Activated T-cell treated with anti-CD3 and anti-CD28 coated beads, Interleukin-2, amount 50 U/mL, for 72 hours (primary cell): ENCODE results near the gene ROR1. TPM values are rescaled to one million over a fixed set of nuclear protein-coding genes. Genes with fewer than 3 reads are reported as not detected.

Experiments
- ATAC-seq, 2 donors: fragments of 150-1000 bp; cut with Tn5 transposase; replicated peaks in 1 of 2; 2 replicates each; pipeline ENCODE4 v1.10.0; 2021; ENCODE audit warnings: moderate library complexity in 2 of 2, mild to moderate bottlenecking in 1 of 2
- DNase-seq, 2 donors: peaks; one replicate each; pipeline ENCODE4 v3.0.0; 2021 to 2022; ENCODE audit warnings: mixed read lengths in 1 of 2
- H3K27ac Mint-ChIP-seq: one replicate; pipeline ENCODE4 v1.8.0; 2022; ENCODE audit warnings: mild to moderate bottlenecking, moderate library complexity, mixed read lengths
- H3K27me3 Mint-ChIP-seq: one replicate; pipeline ENCODE4 v1.8.0; 2022; ENCODE audit warnings: low read depth, mixed read lengths
- H3K36me3 Mint-ChIP-seq, 2 donors: one replicate each; pipeline ENCODE4 v1.8.0; 2022; ENCODE audit warnings: mixed read lengths in 2 of 2, mild to moderate bottlenecking in 1 of 2; ENCODE audit not compliant: insufficient read depth in 2 of 2
- H3K4me1 Mint-ChIP-seq: one replicate; pipeline ENCODE4 v1.8.0; 2022; ENCODE audit warnings: low read depth, mixed read lengths
- H3K4me3 Mint-ChIP-seq, 2 donors: one replicate each; pipeline ENCODE4 v1.8.0; 2022; ENCODE audit warnings: mild to moderate bottlenecking in 2 of 2, mixed read lengths in 2 of 2, moderate library complexity in 2 of 2
- H3K9me3 Mint-ChIP-seq, 2 donors: one replicate each; pipeline ENCODE4 v1.8.0; 2022; ENCODE audit warnings: mixed read lengths in 2 of 2
- total RNA-seq, 2 donors: library from RNA; stranded (reverse); gene quantifications; one replicate each; pipeline ENCODE4 v1.2.3, GENCODE V29; 2022

ROR1 gene
- total RNA-seq, 2 donors from 2014 or later: 0.19 TPM; not detected in 1

DNA sequence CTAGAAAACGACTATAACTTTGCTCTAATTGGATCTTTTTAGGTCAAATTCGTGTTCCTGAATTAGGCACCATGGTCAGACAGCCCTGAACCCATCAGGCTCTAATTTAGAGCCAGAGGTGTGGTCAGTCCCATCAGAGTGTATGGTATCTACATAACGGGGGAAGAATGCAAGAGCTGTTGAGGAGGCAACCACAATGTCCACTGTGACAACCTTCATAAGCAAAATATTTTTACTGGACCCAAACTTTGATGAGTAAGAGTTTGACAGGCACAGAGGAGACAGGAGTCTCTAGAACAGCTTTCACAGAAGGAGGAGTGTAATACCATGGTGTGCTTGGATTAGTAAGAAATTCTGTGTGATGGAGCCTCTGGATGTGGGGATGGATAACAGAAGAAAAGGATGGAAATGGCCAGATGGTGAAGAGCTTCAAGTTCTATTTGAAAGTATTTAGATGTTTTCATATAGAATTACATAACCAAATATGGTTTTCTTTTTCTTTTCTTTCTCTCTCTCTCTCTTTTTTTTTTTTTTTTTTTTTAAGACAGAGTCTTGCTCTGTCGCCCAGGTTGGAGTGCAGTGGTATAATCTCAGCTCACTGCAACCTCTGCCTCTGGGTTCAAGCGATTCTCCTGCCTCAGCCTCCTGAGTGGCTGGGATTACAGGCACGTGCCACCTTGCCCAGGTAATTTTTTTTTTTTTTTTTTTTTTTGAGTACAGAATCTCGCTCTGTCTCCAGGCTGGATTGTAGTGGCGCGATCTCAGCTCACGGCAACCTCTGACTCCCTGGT is 454.5 kb downstream of the ROR1 start:
- Mint-ChIP-seq H3K9me3 (no peaks in the 10 kb centered on the region), H3K27ac (no peak overlapping the region), H3K4me3 (no peak overlapping the region), H3K36me3 (no peaks in the 10 kb centered on the region), H3K27me3 (peaks cover 34% of the 10 kb centered on the region), H3K4me1 (peaks cover 7% of the 10 kb centered on the region)
- ATAC-seq: no peak
- no peak for DNase-seq

DNA sequence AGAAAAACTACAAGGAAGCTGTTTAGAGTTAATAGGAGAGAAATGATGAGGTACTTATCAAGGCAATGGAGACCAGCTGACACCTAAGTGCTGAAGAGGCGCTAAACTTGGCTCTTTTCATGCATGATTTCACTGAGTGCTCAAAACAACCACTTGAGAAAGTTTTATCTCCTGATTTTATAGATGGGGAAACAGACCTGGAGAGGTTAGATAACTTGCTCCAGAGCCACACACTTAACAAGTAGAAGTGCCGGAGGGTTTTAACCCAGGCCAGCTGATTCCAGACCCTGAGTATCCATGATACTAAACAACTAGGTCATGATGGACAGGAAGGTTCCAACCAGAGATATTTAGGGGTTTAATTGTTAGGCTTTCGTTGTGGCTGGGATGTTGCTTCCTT is 455.5 kb downstream of the ROR1 start:
- H3K9me3 Mint-ChIP-seq: no peaks in the 10 kb centered on the region
- no peak for ATAC-seq
- H3K27me3 Mint-ChIP-seq: peaks cover 42% of the 10 kb centered on the region
- H3K4me1 Mint-ChIP-seq: no peaks in the 10 kb centered on the region
- H3K4me3 Mint-ChIP-seq: no peak overlapping the region
- no peak for DNase-seq
- no peaks in the 10 kb centered on the region for H3K36me3 Mint-ChIP-seq
- H3K27ac Mint-ChIP-seq: no peak overlapping the region

Other genes starting within 250 kb of the ROR1 start
- gene PGM1, start 180.6 kb upstream of the ROR1 start, total RNA-seq: 10 to 100 TPM; 34.1 to 36.1 TPM